Activated CD4-positive, alpha-beta T cell treated with anti-CD3 and anti-CD28 coated beads for 24 hours (primary cell): ENCODE data around the gene YEATS4.

ENCODE experiments used
- DNase-seq, 2 donors: peaks; one replicate each; pipeline ENCODE4 v3.0.0-alpha.2; 2020; ENCODE audit warnings: low read depth in 2 of 2

YEATS4 gene

DNA sequence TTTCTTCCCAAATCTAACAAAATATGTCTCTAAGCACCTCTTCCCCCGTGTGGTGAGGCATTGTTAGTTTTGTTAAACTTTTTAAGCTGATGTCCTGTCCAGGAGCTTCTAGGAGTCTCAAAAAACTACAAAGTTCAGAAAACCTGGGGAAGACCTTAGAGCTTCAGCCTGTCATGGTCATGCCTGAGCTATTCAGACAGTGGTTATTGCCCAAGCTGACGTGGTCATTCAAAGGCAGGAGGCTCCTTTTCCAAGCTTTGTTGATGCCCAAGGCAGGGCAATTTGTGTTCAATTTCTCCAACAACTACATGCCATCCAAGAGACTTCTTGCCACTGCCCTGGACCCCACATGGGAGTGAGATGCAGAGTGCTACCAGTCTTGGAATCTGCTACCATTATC lies 17.1 kb upstream of the YEATS4 start:
- no peak for DNase-seq

DNA sequence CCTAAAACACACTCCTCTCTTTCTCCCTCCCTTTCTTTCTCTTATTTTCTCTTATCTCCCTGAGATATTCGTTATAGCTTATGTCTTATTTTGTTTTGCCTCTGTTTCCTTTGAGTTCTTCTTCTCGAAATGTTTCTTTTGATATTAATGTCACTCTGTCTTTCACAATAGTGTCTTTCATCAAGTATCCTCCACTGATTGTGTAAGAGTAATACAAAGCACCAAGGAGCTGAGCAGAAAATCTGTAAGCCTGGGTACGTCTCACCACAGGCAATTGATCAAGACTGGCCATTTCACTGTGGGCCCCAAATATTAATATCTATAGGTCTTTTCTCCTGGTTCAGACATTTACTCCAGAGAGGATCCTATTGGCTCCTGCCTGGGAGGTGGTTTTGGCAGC lies 16.2 kb upstream of the YEATS4 start:
- no peak for DNase-seq

DNA sequence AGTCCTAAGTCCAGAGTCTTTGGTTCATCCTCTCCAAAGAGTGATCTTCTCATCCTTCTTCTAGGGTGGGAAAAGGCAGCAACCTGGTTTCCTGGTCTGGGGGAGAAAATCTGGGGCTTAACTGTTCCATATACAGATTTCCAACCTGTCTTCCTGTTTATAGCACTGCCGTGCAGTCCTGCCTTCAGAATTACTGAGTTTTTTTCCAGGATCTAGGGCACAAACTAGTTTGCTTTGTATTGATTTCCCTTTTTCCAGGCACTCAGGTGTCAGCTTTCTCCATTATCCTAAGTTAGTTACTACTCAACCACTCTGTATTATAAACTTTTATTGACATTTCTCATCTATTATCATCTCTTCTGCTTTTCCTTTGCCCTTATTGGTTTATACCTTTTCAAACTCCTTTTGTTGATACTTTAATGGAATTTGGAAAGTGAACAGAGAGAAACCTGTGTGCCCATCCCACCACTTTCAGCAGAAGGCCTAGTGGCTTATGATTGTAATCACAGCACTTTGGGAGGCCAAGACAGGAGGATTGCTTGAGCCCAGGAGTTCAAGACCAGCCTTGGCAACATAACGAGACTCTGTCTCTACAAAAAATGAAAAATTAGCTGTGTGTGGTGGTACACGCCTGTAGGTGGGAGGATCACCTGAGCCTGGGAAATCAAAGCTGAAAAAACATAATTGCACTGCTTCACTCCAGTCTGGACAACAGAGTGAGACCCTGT lies 15.5 kb upstream of the YEATS4 start:
- DNase-seq = no peak

DNA sequence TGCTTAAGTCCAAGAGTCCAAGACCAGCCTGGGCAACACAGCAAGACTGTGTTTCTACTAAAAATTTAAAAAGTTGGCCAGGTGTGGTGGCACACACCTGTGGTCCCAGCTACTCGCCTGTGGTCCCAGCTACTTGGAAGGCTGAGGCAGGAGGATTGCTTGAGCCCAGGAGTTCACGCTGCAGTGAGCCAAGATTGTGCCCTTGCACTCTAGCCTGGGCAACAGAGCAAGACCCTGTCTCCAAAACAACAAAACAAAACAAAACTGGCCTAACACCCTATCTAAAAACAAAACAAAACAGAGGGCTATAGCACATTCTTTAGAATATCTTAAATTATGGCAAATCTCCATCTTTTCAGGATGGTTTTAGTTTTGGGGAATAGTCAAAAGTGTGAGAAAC lies 14.5 kb upstream of the YEATS4 start:
- DNase-seq = no peak

DNA sequence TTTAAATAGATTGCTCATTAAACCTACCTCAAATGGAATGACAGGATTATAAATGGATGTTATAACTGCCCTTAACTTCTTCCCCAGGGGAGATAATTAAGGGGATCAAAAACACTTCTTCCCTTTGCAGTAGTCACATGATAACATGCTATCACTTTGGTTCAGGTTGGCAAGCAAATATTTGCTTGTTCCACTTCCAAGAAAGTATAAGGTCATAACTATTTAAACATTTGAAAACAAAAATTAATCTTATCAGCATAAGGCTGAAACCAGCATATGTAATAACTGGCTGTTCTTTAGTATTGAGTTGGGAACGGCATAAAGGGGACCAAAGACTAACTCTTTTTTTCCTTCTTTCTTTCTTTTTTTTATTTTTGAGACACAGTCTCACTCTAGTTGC lies 13.8 kb upstream of the YEATS4 start:
- no peak for DNase-seq

DNA sequence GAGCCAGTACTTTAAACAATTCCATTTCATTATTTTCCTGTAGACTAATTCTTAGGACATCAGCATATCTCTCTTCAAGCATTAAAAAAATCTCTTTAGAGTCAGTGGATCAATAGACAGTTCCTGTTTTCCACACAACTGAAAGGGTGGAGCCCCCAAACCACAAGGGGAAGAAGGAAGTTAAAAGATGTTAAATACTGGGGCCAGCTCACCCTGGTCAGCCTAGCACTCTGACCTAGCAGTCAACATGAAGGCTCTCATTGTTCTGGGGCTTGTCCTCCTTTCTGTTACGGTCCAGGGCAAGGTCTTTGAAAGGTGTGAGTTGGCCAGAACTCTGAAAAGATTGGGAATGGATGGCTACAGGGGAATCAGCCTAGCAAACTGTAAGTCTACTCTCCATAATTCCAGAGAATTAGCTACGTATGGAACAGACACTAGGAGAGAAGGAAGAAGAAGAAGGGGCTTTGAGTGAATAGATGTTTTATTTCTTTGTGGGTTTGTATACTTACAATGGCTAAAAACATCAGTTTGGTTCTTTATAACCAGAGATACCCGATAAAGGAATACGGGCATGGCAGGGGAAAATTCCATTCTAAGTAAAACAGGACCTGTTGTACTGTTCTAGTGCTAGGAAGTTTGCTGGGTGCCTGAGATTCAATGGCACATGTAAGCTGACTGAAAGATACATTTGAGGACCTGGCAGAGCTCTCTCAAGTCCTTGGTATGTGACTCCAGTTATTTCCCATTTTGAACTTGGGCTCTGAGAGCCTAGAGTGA lies 11.2 kb upstream of the YEATS4 start, which contains the start of gene LYZ:
Gene LYZ (plus strand): TSS at position 220 of the 777 bp plus-strand sequence. CDS start 28 bp downstream, at position 248.
- DNase-seq = no peak

DNA sequence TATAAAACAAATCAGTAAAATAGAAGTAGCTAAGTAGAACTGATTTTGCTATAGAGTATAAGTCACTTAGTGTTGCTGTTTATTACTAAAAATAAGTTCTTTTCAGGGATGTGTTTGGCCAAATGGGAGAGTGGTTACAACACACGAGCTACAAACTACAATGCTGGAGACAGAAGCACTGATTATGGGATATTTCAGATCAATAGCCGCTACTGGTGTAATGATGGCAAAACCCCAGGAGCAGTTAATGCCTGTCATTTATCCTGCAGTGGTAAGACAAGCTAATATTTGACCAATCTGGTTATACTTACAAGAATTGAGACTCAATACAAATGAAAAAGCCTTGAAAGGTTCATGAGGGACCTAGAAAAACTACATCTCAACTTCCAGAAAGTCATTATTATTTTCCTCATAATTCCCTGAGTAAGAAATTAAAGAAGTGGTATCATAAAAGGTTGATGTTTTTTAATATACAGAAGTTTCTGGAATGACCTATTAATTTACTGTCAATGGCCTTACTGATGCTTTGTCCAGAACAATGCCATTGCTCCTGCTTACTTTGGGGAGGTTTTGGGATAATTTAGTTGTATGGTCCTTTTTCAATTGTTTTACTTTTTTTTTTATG lies 9.4 kb upstream of the YEATS4 start:
- no peak for DNase-seq

DNA sequence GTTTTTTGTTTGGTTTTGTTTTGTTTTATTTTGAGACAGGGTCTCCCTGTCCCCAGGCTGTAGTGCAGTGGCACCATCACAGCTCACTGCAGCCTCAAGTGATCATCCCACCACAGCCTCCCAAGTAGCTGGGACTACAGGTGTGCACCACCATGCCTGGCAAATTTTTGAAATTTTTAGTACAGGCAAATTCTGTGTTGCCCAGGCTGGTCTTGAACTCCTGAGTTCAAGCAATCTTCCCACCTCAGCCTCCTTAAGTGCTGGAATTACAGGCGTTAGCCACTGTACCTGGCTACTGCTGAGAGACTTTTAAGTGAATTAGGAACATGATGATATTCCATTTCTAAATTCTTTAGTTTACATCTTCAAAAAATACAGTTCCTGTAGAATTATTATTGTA lies 8.8 kb upstream of the YEATS4 start:
- DNase-seq = no peak

DNA sequence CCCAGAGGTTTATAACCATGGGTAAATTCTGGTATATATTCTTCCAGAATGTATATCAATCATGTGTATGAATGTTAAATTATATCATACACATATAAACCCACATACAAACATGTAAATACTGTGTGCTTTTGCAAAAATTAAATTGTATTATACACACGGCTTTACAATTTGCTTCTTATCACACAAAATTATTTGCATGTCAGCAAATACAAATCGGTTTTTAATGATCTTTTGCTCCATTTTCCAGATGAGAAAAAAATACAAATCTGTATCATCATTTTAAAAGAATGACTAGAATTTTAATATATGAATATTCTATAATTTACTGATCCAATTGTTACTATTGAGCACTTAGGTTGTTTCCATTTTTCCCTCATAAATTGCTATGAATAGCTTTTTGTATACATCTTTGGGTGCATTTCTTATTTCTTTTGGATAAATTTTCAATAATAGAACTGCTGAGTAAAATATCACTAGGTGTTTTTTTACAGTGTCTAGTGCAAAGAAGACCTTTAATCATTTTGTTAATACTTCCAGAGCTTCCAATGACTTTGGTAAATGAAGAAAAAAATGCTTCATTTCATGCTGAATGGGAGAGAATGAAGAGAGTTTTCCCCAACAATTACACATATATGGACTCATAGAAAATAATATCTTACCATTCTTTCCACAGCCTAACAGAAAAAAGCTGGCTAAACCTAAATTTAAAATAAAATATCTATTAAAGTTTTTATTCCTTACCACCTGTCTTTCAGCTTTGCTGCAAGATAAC lies 7.9 kb upstream of the YEATS4 start:
- DNase-seq = no peak

DNA sequence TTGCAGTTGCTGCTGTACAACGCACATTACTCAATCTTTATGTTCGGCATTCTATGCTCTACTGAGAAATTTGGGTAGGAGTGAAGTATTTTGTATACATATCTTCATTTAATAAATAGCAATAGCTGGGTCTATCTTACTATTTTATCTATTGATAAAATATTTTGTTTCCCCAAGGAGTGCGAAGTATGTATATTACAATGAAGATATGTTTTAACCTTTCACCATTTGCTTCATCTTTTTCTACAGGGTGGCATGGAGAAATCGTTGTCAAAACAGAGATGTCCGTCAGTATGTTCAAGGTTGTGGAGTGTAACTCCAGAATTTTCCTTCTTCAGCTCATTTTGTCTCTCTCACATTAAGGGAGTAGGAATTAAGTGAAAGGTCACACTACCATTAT lies 6.6 kb upstream of the YEATS4 start:
- DNase-seq = no peak

DNA sequence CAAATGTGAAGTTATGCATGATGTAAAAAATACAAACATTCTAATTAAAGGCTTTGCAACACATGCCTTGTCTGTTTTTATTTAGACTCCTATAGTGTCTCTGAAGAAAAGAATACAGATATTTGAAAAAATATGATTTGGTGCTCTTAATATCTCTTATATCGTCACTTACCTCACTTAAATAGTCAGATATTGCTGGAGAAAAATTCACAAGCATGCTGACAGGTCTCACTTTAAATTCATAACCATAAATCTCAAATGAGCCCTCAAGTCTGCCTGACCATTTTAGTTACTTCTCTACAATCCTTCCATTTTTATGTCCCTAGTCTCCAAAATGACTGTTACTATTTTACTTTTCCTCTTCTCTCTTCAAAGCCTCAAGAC lies 5.4 kb upstream of the YEATS4 start:
- no peak for DNase-seq

DNA sequence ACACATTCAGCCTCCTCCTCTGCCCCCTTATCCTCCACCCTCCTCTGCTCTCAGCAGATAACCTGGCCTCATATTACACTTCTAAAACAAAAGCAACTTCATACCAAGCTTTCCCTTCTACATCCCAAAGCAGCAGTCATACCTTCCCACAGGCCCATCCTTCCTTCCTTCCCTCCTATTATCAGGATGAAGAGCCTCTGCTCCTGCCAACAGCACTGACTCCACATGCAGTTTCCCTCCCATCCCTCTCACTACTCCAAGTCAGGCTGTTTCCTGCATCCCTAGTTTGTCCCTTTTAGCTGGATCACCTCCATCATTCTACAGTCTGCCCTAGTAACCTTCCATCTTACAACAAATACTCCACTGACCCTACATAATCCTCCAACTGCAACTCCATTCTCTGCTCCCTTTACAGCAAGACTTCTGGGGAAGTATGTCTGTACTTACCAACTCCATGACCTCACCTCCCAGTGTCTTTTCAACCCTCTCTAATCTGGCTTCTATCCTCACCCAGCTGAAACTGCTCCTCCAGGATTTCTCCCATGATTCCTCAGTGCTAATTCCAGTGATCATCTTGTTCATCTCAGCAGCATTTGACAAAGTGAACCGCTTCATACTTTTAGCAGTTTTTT lies 4.9 kb upstream of the YEATS4 start:
- DNase-seq = no peak

DNA sequence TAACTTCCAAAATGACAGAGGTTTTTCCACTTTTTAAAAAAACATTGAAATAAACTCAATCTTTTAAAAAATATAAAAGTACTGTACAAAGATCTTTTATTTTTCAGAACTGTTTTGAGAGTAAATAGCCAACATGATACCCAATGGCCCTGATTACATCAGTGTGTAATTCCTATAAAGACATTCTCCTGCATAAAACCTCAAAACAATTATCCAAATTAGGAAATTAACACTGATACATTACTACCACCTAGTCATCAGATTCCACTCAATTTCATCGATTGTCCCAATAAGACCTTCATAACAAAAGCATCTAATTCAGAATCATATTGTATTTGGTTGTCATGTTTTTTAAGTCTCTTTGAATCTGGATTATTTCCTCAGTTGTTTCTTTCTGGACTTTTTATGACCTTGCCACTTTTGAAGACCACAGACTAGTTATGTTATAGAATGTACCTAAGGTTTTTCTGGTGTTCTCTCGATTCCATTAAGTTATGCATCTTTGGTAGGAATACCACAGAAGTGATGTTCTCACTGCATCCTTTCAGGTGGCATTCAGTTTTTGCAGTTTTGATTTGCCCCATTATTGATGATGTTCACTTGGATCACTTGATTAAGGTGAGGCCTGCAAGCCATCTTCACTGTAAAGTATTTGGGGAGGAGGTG lies 4.0 kb upstream of the YEATS4 start:
- DNase-seq = no peak

DNA sequence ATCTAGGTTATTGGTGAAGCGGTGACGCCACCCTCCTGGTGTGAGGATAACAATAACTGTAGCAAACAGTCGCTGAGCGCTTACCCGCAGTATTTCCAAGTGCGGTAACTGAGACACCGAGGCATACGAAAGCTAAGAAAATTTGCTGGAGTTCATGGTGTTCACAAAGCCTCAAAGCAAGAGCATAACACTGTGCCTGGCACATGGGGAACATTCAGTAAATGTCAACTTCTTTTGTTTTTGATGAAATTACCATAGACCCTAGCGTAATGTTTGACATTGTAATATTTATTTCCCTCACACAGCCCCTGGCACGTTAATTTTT lies 767 bp downstream of the YEATS4 start:
- no peak for DNase-seq

DNA sequence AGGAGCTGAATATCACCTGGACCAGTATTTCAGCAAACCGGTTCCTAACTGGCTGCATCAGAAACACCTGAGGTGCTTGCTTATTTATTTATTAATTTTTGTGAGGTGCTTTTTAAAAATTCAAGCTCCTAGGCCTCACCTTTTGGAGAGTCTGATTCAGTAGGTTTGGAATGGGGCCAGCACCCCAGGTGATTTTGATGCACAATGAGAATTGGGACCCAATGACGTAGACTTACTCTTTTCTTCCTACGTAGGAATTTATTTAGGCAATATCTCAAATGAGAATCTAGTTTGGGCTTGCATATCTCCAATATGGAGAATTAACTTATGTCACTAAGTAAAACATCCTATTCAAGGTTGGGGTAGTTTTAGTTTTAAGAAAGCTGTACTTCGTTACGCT lies 7.3 kb downstream of the YEATS4 start:
- no peak for DNase-seq

DNA sequence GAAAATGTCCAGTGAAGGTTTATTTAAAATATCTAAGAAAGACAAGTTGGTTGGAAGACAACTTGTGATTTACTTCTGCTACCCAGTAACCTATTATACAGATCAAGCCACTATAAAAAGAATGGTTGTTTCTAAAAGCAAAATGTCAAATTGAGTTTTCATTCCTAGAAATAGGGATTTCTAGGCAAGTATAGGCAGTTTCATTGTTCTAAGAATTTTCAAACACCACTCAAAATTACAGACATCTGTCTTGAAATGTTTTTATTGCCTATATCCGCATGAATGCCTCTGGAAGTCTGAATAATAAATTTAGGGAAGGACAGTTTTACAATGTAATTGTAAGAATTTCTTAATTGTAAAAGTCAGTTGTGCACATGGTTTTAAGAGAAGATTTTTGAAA lies 8.6 kb downstream of the YEATS4 start:
- no peak for DNase-seq

DNA sequence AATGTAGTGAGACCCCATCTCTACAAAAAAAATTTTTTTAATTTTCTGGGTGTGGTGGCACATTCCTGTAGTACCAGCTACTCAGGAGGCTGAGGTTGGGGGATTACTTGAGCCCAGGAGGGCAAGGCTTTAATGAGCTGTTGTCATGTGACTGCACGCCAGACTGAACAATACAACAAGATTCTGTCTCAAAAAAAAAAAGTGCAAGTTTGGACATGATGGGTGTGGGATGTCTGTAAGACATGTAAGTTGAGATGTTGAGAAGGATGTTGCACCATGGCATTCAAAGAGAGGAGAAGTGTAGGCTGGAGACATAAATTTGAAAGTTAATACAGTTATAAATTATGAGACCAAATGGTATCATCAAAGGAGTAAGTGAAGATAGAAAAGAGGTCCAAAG lies 23.5 kb downstream of the YEATS4 start:
- DNase-seq = no peak

DNA sequence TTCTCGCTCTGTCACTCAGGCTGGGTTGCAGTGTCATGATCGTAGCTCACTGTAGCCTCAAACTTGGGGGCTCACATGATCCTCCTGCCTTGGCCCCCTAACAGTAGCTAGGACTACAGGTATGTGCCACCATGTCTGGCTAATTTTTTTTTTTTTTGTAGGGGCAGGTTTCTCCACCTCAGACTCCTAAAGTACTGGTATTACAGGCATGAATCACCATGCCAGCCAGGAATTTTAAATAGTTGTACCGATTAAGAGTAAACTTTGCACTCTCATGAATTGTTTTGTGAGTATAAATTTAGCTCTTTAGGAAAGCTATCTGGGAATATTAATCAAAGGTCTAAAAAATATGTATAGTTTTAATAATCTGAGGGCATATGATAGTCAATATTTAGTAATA lies 25.5 kb downstream of the YEATS4 start:
- DNase-seq = no peak

DNA sequence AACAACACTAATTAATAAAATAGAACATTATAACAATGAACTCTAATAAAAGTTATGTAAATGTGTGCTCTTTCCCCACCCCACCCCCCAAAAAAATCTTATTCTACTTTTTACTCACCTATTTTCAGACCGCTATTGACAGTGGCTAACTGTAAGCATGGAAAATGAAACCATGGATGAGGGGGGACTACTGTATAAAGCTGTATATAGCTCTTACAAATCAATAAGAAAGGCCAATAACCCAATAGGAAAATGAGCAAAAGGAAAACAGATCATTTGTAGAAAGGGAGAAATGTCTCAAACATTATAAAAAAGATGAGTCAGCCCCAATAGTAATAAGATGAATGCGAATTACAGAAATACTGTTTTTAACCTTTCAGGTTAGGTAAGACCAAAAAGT lies 27.4 kb downstream of the YEATS4 start:
- DNase-seq = no peak

DNA sequence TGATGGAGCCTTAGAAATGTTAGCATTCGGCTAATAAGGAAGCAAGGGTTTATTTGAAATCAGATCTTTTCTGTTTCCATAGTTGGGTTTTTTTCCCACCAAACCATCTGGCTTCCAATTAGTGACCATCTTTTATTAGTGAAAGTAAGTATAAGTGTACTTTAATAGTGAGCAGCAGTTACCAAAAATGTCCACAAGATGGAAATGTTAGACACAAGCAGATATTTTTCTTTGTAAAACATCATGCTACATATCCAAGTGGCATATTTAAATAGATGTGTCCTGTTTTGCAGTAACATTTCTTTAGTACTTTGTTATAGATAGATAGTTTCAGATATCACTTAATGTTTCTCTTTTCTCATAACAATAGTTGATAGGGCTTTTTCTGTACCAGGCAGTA lies 28.8 kb downstream of the YEATS4 start:
- DNase-seq = no peak

DNA sequence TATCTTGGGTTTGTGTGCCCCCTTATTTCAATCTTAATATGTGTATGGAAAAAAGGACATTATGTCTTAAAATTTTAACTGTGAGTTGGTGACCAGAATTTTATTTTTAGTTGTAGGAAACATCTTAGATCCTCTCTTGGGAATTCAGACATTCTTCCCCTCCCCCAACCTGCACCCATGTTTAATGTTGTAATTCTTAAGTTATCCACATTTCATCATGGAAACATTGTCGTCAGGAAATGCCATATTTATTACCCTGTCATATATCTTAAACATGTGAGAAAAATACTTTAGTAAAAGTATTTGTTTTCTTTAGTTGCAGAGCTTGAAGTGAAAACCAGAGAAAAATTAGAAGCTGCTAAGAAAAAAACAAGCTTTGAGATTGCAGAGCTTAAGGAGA lies 30.3 kb downstream of the YEATS4 start:
- no peak for DNase-seq
